Nephron progenitor cell (in vitro differentiated cells): ENCODE measurements around the gene QSOX2.

Source experiments
- DNase-seq: peaks from one replicate; pipeline ENCODE4 v3.0.0; 2021
- H3K27ac Mint-ChIP-seq: 2 replicates; pipeline ENCODE4 v1.8.0; 2021; ENCODE audit warnings: mild to moderate bottlenecking, moderate library complexity, mixed read lengths
- H3K27me3 Mint-ChIP-seq: 2 replicates; pipeline ENCODE4 v1.8.0; 2021; ENCODE audit warnings: mild to moderate bottlenecking, low read depth, mixed read lengths; ENCODE audit not compliant: poor library complexity
- H3K36me3 Mint-ChIP-seq: 2 replicates; pipeline ENCODE4 v1.8.0; 2021; ENCODE audit warnings: low read depth, mixed read lengths
- H3K4me1 Mint-ChIP-seq: 2 replicates; pipeline ENCODE4 v1.8.0; 2021; ENCODE audit warnings: mixed read lengths
- H3K4me3 Mint-ChIP-seq: 2 replicates; pipeline ENCODE4 v1.8.0; 2021; ENCODE audit warnings: mild to moderate bottlenecking, moderate library complexity, mixed read lengths
- H3K9me3 Mint-ChIP-seq: 2 replicates; pipeline ENCODE4 v1.8.0; 2021; ENCODE audit warnings: mild to moderate bottlenecking, moderate library complexity, mixed read lengths
- CTCF ChIP-seq: fragments of 200-600 bp; sonication (generic); IDR thresholded peaks from 2 replicates; pipeline ENCODE4 v1.5.0; 2021; ENCODE audit warnings: antibody characterized with exemption

Gene QSOX2

GRCh38 chr9:136213733-136214132 is 31.9 kb downstream of the QSOX2 start:
- peaks cover 5% of the 10 kb centered on the region for H3K9me3 Mint-ChIP-seq
- H3K4me1 Mint-ChIP-seq = no peaks in the 10 kb centered on the region
- H3K27ac Mint-ChIP-seq = no peak overlapping the region
- no peak overlapping the region for H3K4me3 Mint-ChIP-seq
- DNase-seq = no peak
- H3K36me3 Mint-ChIP-seq = peaks cover 39% of the 10 kb centered on the region
- TF ChIP-seq CTCF = no peak
- no peaks in the 10 kb centered on the region for H3K27me3 Mint-ChIP-seq

DNA sequence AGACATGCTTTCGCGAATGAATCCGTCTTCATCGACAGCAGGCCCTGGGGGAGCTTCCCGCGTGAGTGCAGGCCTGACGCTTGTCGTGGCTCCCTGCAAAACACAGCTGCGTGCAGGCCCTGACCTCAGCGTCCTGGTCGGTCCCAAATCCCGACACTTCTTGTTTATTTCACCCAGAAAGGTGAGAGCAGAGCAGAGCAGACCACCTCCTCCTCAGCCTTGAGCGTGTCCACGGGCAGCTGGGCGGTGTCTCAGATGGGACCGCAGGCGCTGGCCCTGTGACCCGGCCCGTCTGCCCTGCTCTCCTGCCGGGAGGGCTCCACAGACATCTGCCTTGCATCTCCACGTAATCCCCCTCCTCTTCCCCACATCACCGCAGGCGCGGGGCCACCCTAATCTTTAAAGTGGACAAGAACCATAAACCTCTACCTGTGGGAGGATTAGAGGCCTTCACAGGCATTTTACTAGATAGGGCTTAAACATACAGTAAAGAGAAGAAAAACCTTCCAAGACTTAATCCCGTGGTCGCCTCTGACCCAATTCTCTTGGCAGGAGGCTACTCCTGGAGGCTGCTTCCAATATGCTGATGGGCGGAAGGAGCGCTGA is 33.2 kb downstream of the QSOX2 start:
- peaks cover under 1% of the 10 kb centered on the region for H3K4me1 Mint-ChIP-seq
- DNase-seq = no peak
- TF ChIP-seq CTCF = no peak
- peaks cover 4% of the 10 kb centered on the region for H3K27me3 Mint-ChIP-seq
- peaks cover 39% of the 10 kb centered on the region for H3K36me3 Mint-ChIP-seq
- no peak overlapping the region for H3K27ac Mint-ChIP-seq
- peaks cover 5% of the 10 kb centered on the region for H3K9me3 Mint-ChIP-seq
- no peak overlapping the region for H3K4me3 Mint-ChIP-seq

- no peak overlapping the region for H3K27ac Mint-ChIP-seq
- no peak for TF ChIP-seq CTCF
- H3K4me1 Mint-ChIP-seq = peaks cover 7% of the 10 kb centered on the region
- peaks cover 5% of the 10 kb centered on the region for H3K9me3 Mint-ChIP-seq
- H3K27me3 Mint-ChIP-seq = peaks cover 6% of the 10 kb centered on the region
- no peak overlapping the region for H3K4me3 Mint-ChIP-seq
- H3K36me3 Mint-ChIP-seq = peaks cover 47% of the 10 kb centered on the region
- no peak for DNase-seq
Observed at GRCh38 chr9:136211441-136212344, 33.9 kb downstream of the QSOX2 start.

DNA sequence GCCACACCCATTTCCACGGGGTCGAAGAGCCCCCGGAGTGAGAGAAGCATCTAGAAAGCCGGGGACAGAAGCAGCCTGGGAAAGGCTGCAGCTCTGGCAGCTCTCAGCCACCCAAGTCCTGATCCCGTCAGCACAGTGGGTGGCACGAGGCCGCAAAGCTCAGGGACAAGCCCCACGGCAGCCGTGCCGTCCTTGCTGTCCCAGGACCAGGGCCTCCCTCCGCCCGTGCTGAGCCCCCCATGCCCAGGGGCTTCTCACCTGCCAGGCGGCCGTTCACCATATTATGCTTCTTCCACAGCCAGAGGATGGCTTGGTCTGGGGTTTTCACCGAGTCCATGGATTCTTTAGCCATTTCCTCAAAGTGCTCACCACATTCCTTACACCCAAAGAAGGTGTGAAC is 34.6 kb downstream of the QSOX2 start:
- no peak overlapping the region for H3K4me3 Mint-ChIP-seq
- peaks cover 51% of the 10 kb centered on the region for H3K36me3 Mint-ChIP-seq
- peaks cover 13% of the 10 kb centered on the region for H3K27me3 Mint-ChIP-seq
- peaks cover 5% of the 10 kb centered on the region for H3K9me3 Mint-ChIP-seq
- DNase-seq = no peak
- no peak for TF ChIP-seq CTCF
- no peak overlapping the region for H3K27ac Mint-ChIP-seq
- peaks cover 7% of the 10 kb centered on the region for H3K4me1 Mint-ChIP-seq

DNA sequence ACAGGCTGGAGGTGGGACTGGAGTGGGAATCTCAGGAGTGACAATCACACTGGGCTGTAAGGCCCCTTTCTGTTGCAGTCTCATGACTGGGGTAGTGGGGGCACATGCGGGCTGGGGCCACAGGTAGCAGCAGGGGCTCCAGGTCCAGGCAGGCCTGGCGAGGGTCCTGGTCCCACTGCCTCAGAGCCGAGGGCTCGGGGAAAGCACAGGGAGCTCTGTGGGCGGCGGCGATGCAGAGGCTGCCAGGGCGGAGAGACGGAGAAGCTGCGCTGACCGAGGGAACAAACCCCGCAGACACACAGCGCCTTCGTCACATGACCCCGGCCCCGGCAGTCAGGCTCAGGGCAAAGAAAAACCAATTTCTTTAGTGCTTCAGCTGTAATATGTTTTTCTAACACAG is 35.3 kb downstream of the QSOX2 start:
- Mint-ChIP-seq H3K36me3 (peaks cover 46% of the 10 kb centered on the region), H3K9me3 (peaks cover 5% of the 10 kb centered on the region), H3K4me1 (peaks cover 7% of the 10 kb centered on the region), H3K4me3 (no peak overlapping the region), H3K27ac (no peak overlapping the region), H3K27me3 (peaks cover 20% of the 10 kb centered on the region)
- no peak for DNase-seq
- no peak for TF ChIP-seq CTCF
